Common myeloid progenitor, CD34-positive (primary cell): Measurements from ENCODE around the gene CCDC88A.
A peak's percentile ranks its signal among the peaks of the same experiment; 100 is the strongest.

Experiments
- CTCF ChIA-PET: fragments of 350-600 bp; sonication (Branson Sonifier 250); formaldehyde crosslinking; loops from one replicate; lab custom pipeline; 2021; ENCODE audit warnings: antibody characterized with exemption; lab: Charles Lee
- POLR2A ChIA-PET: fragments of 350-600 bp; sonication (Branson Sonifier 250); formaldehyde crosslinking; loops from one replicate; lab custom pipeline; 2021; ENCODE audit warnings: antibody characterized with exemption; lab: Charles Lee
- DNase-seq, 3 donors: peaks; one replicate each; pipeline versions ENCODE4 v3.0.0 to v3.0.0-alpha.2; 2013
- H3K27ac ChIP-seq, 2 experiments: 1 replicate in 1 of 2; 2 replicates in 1 of 2; pipeline ENCODE4 v1.7.0; 2013; ENCODE audit warnings: inconsistent platforms in 2 of 2, low read length in 2 of 2, mild to moderate bottlenecking in 2 of 2, low read depth in 1 of 2, moderate library complexity in 1 of 2; ENCODE audit not compliant: severe bottlenecking in 2 of 2, insufficient read depth in 1 of 2, poor library complexity in 1 of 2
- H3K27me3 ChIP-seq, 5 experiments: replicated peaks in 2 of 5; 1 replicate in 3 of 5; 2 replicates in 2 of 5; pipeline versions ENCODE4 v1.6.1 to v1.7.0; 2013; ENCODE audit warnings: low read length in 4 of 5, mild to moderate bottlenecking in 2 of 5, moderate library complexity in 2 of 5, inconsistent platforms in 1 of 5; ENCODE audit not compliant: insufficient read depth in 5 of 5, control insufficient read depth in 4 of 5
- H3K36me3 ChIP-seq, 4 experiments: 1 replicate in 2 of 4; 2 replicates in 2 of 4; pipeline versions ENCODE4 v1.6.1 to v1.7.0; 2013; ENCODE audit warnings: low read length in 3 of 4, control low read depth in 1 of 4, mild to moderate bottlenecking in 1 of 4; ENCODE audit not compliant: control insufficient read depth in 4 of 4, insufficient read depth in 4 of 4
- H3K4me1 ChIP-seq, 4 experiments: 1 replicate in 3 of 4; 2 replicates in 1 of 4; pipeline versions ENCODE4 v1.6.1 to v1.7.1; 2013; ENCODE audit warnings: low read length in 3 of 4, mild to moderate bottlenecking in 3 of 4, control low read depth in 1 of 4, inconsistent platforms in 1 of 4, moderate library complexity in 1 of 4; ENCODE audit not compliant: control insufficient read depth in 4 of 4, insufficient read depth in 4 of 4; ENCODE audit errors: control extremely low read depth in 1 of 4
- H3K4me3 ChIP-seq, 7 experiments: 1 replicate in 4 of 7; 2 replicates in 3 of 7; pipeline versions ENCODE4 v1.5.1 to v1.7.0; 2013; ENCODE audit warnings: mild to moderate bottlenecking in 7 of 7, low read length in 6 of 7, moderate library complexity in 6 of 7, inconsistent platforms in 2 of 7, low read depth in 2 of 7, control low read depth in 1 of 7; ENCODE audit not compliant: insufficient read depth in 4 of 7, control insufficient read depth in 1 of 7; ENCODE audit errors: extremely low read depth in 1 of 7
- H3K9me3 ChIP-seq, 5 experiments: 1 replicate in 4 of 5; 2 replicates in 1 of 5; pipeline versions ENCODE4 v1.6.1 to v1.7.1; 2013; ENCODE audit warnings: low read length in 4 of 5, mild to moderate bottlenecking in 2 of 5, inconsistent platforms in 1 of 5, low read depth in 1 of 5, moderate library complexity in 1 of 5; ENCODE audit not compliant: control insufficient read depth in 4 of 5, insufficient read depth in 2 of 5; ENCODE audit errors: control extremely low read depth in 1 of 5
- whole genome bisulfite sequencing: methylation state at CpG from one replicate; pipeline ENCODE4 v1.1.5; 2013; ENCODE audit not compliant: insufficient coverage; 5-methylcytosine and 5-hydroxymethylcytosine counted together

The CCDC88A gene

GRCh38 chr2:55314985-55315384, 104.7 kb downstream of the CCDC88A start:
- peaks cover 28 to 71% (median 50%) of the 10 kb centered on the region in 4 experiments for H3K36me3 ChIP-seq
- 100% methylated on average over 1 of the region's 1 CpG for WGBS
- no peak for DNase-seq
- no peaks in the 10 kb centered on the region for H3K9me3 ChIP-seq
- no peak overlapping the region for H3K4me3 ChIP-seq
- ChIA-PET CTCF (interaction anchor here (0.8 kb wide), 1 partner anchor 22 kb away, joined by 3 read pairs; no protein-coding TSS in a partner anchor), POLR2A (interaction anchor here (1.3 kb wide), 1 partner anchor 10 kb away, joined by 3 read pairs; no protein-coding TSS in a partner anchor)
- no peaks in the 10 kb centered on the region for H3K27me3 ChIP-seq
- H3K4me1 ChIP-seq, result peaks cover 0 to 3% (median 1%) of the 10 kb centered on the region in 4 experiments
- no peak overlapping the region for H3K27ac ChIP-seq

- Histone ChIP-seq H3K4me1 (peaks cover 0 to 7% (median 1%) of the 10 kb centered on the region in 4 experiments), H3K4me3 (no peak overlapping the region), H3K36me3 (peaks cover 22 to 63% (median 48%) of the 10 kb centered on the region in 4 experiments), H3K9me3 (no peaks in the 10 kb centered on the region), H3K27me3 (no peaks in the 10 kb centered on the region), H3K27ac (no peak overlapping the region)
- ChIA-PET POLR2A (no interaction called here), CTCF (interaction anchor here (1.2 kb wide), 1 partner anchor 12 kb away, joined by 3 read pairs; no protein-coding TSS in a partner anchor)
- WGBS, result 100% methylated on average over 1 of the region's 1 CpG
- peak; percentile 4 to 32 (median 31) for DNase-seq
Measured at GRCh38 chr2:55311444-55311870, 108.2 kb downstream of the CCDC88A start.

GRCh38 chr2:55309446-55309845, 110.2 kb downstream of the CCDC88A start:
- CTCF ChIA-PET, result no interaction called here
- Histone ChIP-seq H3K27me3 (no peaks in the 10 kb centered on the region), H3K4me1 (peaks cover 0 to 7% (median 1%) of the 10 kb centered on the region in 4 experiments), H3K4me3 (no peak overlapping the region), H3K9me3 (no peaks in the 10 kb centered on the region), H3K36me3 (peaks cover 16 to 57% (median 39%) of the 10 kb centered on the region in 4 experiments), H3K27ac (no peak overlapping the region)
- peak; percentile 6 to 65 (median 52) for DNase-seq
- POLR2A ChIA-PET, result no interaction called here
- no CpG with 5 or more reads among the region's 2 CpGs for WGBS

- POLR2A ChIA-PET, result no interaction called here
- H3K9me3 ChIP-seq, result no peaks in the 10 kb centered on the region
- no peak overlapping the region for H3K4me3 ChIP-seq
- H3K36me3 ChIP-seq, result peaks cover 7 to 43% (median 31%) of the 10 kb centered on the region in 4 experiments
- no CpG with 5 or more reads among the region's 3 CpGs for WGBS
- no peak overlapping the region for H3K27ac ChIP-seq
- H3K27me3 ChIP-seq, result no peaks in the 10 kb centered on the region
- CTCF ChIA-PET, result interaction anchor here (1.0 kb wide), 1 partner anchor 18 kb away, joined by 3 read pairs; no protein-coding TSS in a partner anchor
- no peak for DNase-seq
- H3K4me1 ChIP-seq, result no peaks in the 10 kb centered on the region
Measured at GRCh38 chr2:55302241-55302640, 117.4 kb downstream of the CCDC88A start.

GRCh38 chr2:55301277-55301676, 118.4 kb downstream of the CCDC88A start:
- CTCF ChIA-PET, result interaction anchor here (1.0 kb wide), 1 partner anchor 17 kb away, joined by 3 read pairs; no protein-coding TSS in a partner anchor
- no peak overlapping the region for H3K27ac ChIP-seq
- peaks cover 7 to 44% (median 30%) of the 10 kb centered on the region in 4 experiments for H3K36me3 ChIP-seq
- no peaks in the 10 kb centered on the region for H3K27me3 ChIP-seq
- no CpG with 5 or more reads among the region's 1 CpG for WGBS
- POLR2A ChIA-PET, result no interaction called here
- no peaks in the 10 kb centered on the region for H3K4me1 ChIP-seq
- no peak for DNase-seq
- no peak overlapping the region for H3K4me3 ChIP-seq
- H3K9me3 ChIP-seq, result no peaks in the 10 kb centered on the region

- Histone ChIP-seq H3K27me3 (no peaks in the 10 kb centered on the region), H3K9me3 (no peaks in the 10 kb centered on the region), H3K27ac (no peak overlapping the region), H3K4me3 (no peak overlapping the region), H3K36me3 (peaks cover 8 to 48% (median 27%) of the 10 kb centered on the region in 4 experiments), H3K4me1 (peaks cover 0 to 2% (median 0%) of the 10 kb centered on the region in 4 experiments)
- no peak for DNase-seq
- ChIA-PET CTCF (interaction anchor here (0.9 to 2.5 kb wide), 2 partner anchors 12 to 32 kb away, joined by 3 to 8 read pairs; no protein-coding TSS in a partner anchor), POLR2A (no interaction called here)
Measured at GRCh38 chr2:55296393-55296792, 123.3 kb downstream of the CCDC88A start.

- Histone ChIP-seq H3K9me3 (no peaks in the 10 kb centered on the region), H3K4me3 (peak overlapping the region in 5 of 7 experiments; percentile 81 to 95 (median 90)), H3K36me3 (peaks cover 5 to 6% (median 5%) of the 10 kb centered on the region in 4 experiments), H3K4me1 (peaks cover 2 to 18% (median 10%) of the 10 kb centered on the region in 4 experiments), H3K27me3 (no peaks in the 10 kb centered on the region), H3K27ac (peak overlapping the region in 1 of 2 experiments; percentile 91)
- POLR2A ChIA-PET, result no interaction called here
- CTCF ChIA-PET, result interaction anchor here (1.6 kb wide), 1 partner anchor 10 kb away, joined by 5 read pairs; no protein-coding TSS in a partner anchor
- no peak for DNase-seq
- WGBS, result 97% methylated on average over 12 of the region's 12 CpGs
Measured at GRCh38 chr2:55283083-55283482, 136.6 kb downstream of the CCDC88A start.
